GM19351 (cell line): ENCODE measurements around the gene MAP1LC3B.

ENCODE experiments used
- ATAC-seq: cut with Tn5 transposase; IDR thresholded peaks from one replicate; pipeline ENCODE4 v1.9.1; 2021; ENCODE audit warnings: mild to moderate bottlenecking, moderate library complexity; ENCODE audit not compliant: unreplicated experiment

MAP1LC3B gene

DNA sequence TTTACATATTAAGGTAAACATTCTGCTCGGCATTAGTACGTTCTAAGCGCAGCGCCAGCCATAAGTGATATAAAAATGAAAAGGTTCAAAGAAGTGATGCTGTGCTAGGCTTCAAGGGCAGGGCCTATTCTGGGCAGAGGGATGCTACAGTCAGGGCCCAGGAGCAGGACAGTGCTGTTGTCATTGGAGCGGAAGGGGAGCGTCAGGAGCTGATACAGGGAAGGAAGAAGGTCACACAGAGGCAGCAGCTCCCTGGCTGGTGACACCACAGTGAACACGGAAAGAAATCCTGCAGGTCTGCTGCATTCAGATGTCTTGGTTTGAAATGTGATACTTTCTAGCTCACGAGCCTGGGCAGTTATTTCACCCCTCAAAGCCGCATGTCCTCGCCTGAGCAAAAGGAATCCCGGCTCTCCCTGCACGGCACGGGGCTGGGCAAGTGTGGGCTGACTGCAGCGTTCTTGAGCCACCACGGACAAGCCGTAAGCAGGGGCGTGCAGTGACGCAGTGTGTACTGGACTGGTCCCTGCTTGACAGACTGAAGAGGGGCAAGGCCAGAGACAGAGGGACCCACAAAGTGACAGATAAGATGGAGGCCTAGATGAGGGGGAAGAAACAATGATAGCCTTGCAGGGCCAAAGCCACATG is 59.6 kb downstream of the MAP1LC3B start:
- no peak for ATAC-seq

GRCh38 chr16:87453326-87453725 is 61.2 kb downstream of the MAP1LC3B start:
- ATAC-seq, result no peak
